Fibroblast of lung (primary cell): ENCODE data around the gene LRG1. TPM values are rescaled to one million over a fixed set of nuclear protein-coding genes. Genes with fewer than 3 reads are reported as not detected.

Experiments used
- DNase-seq, 2 donors: peaks; one replicate each; pipeline versions ENCODE4 v3.0.0 to v3.0.0-alpha.2; 2010; ENCODE audit warnings: low read depth in 2 of 2
- H2AFZ ChIP-seq: 2 replicates; pipeline ENCODE4 v1.5.1; 2012; ENCODE audit warnings: low read length, control low read depth, inconsistent platforms
- H3K27ac ChIP-seq: 2 replicates; pipeline ENCODE4 v1.5.1; 2011; ENCODE audit warnings: low read length, control low read depth; ENCODE audit not compliant: insufficient read depth
- H3K27me3 ChIP-seq: 2 replicates; pipeline ENCODE4 v1.5.1; 2011; ENCODE audit warnings: mild to moderate bottlenecking, low read length; ENCODE audit not compliant: control insufficient read depth, insufficient read depth
- H3K36me3 ChIP-seq: 2 replicates; pipeline ENCODE4 v1.5.1; 2011; ENCODE audit warnings: low read length; ENCODE audit not compliant: control insufficient read depth, insufficient read depth
- H3K4me1 ChIP-seq: 2 replicates; pipeline ENCODE4 v1.5.1; 2011; ENCODE audit warnings: low read length; ENCODE audit not compliant: control insufficient read depth, insufficient read depth; ENCODE audit errors: extremely low read depth
- H3K4me2 ChIP-seq: 2 replicates; pipeline ENCODE4 v1.5.1; 2011; ENCODE audit warnings: low read length, control low read depth; ENCODE audit not compliant: insufficient read depth; ENCODE audit errors: extremely low read depth
- H3K4me3 ChIP-seq, 4 experiments: fragments of 200-600 bp in 1 of 4; sonication (generic) in 1 of 4; replicated peaks in 1 of 4; 2 replicates each; pipeline ENCODE4 v1.5.1; 2011 to 2016; ENCODE audit warnings: low read length in 4 of 4, low read depth in 3 of 4, mild to moderate bottlenecking in 3 of 4, control low read depth in 2 of 4, inconsistent platforms in 1 of 4, mixed read lengths in 1 of 4; ENCODE audit not compliant: insufficient read depth in 1 of 4; ENCODE audit errors: control extremely low read depth in 1 of 4
- H3K79me2 ChIP-seq: 2 replicates; pipeline ENCODE4 v1.5.1; 2012; ENCODE audit warnings: mild to moderate bottlenecking, low read length, inconsistent platforms; ENCODE audit not compliant: control insufficient read depth, insufficient read depth
- H3K9ac ChIP-seq: 2 replicates; pipeline ENCODE4 v1.5.1; 2011; ENCODE audit warnings: mild to moderate bottlenecking, low read length, control low read depth; ENCODE audit not compliant: insufficient read depth
- H3K9me3 ChIP-seq: 2 replicates; pipeline ENCODE4 v1.5.1; 2012; ENCODE audit warnings: low read depth, low read length; ENCODE audit not compliant: control insufficient read depth, insufficient read depth
- H4K20me1 ChIP-seq: 2 replicates; pipeline ENCODE4 v1.5.1; 2011; ENCODE audit warnings: low read length; ENCODE audit not compliant: control insufficient read depth, insufficient read depth; ENCODE audit errors: extremely low read depth
- CTCF ChIP-seq, 2 donors: IDR thresholded peaks in 1 of 2; conservative IDR thresholded peaks in 1 of 2; 1 replicate in 1 of 2; 2 replicates in 1 of 2; pipeline ENCODE4 v1.5.1; 2011 to 2012; ENCODE audit warnings: low read length in 2 of 2, control low read depth in 1 of 2, inconsistent platforms in 1 of 2, low read depth in 1 of 2, mild to moderate bottlenecking in 1 of 2
- EZH2 ChIP-seq: IDR thresholded peaks from 2 replicates; pipeline ENCODE4 v1.5.1; 2012; ENCODE audit warnings: low read length, control low read depth, mild to moderate bottlenecking; ENCODE audit errors: missing control alignments
- polyA plus RNA-seq, 2 donors: library from polyadenylated mRNA; depleted of rRNA in 1 of 2; stranded (reverse) in 1 of 2; unstranded in 1 of 2; fragments of >200 nt; gene quantifications; 2 replicates each; pipeline ENCODE4 v1.2.1, GENCODE V29; 2011 to 2012; ENCODE audit warnings: missing spikeins in 1 of 2
- total RNA-seq: library from RNA; depleted of rRNA; stranded (reverse); fragments of >200 nt; gene quantifications from 2 replicates; pipeline ENCODE4 v1.2.1, GENCODE V29; 2014

Gene LRG1
- total and polyA plus RNA-seq, 2 donors (not counting 1 experiment from before 2014, with no cell fraction given) = 0.10 TPM; not detected in 1

DNA sequence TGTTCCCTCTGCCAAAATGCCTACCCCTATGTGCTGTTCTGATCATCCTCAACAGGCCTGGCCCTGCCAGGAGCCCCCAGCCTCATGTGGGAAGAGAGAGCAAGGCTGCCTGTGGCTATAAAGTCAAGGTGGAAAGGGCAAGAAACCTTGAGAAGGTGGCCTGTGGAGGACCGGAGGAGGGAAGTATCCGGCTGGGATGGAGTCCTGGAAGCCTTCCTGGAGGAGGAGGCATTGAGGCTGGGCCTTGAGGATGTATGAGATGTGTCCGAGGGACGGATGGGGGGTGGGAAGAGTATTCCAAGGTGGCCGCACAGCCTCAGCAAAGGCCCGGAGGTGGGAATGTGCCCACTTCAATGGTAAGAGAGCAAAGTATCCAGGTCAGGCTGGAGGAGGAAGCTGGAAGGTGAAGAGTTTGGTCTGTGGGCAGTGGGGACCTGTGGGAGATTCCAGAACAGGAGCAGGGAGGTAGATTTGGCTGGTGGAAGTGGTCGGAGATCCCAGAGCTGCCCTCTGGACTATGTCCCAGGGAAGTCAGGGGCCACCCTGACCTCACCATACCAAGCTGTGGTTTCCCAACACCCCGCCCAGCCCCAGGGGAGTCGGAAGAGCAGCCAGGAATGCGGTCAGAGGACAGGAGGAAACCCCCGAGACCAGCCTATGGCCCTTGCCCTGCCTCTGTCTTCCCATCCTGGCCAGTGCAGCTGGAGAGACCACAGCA, 18.5 kb downstream of the LRG1 start:
- H3K9me3 ChIP-seq = no peaks in the 10 kb centered on the region

DNA sequence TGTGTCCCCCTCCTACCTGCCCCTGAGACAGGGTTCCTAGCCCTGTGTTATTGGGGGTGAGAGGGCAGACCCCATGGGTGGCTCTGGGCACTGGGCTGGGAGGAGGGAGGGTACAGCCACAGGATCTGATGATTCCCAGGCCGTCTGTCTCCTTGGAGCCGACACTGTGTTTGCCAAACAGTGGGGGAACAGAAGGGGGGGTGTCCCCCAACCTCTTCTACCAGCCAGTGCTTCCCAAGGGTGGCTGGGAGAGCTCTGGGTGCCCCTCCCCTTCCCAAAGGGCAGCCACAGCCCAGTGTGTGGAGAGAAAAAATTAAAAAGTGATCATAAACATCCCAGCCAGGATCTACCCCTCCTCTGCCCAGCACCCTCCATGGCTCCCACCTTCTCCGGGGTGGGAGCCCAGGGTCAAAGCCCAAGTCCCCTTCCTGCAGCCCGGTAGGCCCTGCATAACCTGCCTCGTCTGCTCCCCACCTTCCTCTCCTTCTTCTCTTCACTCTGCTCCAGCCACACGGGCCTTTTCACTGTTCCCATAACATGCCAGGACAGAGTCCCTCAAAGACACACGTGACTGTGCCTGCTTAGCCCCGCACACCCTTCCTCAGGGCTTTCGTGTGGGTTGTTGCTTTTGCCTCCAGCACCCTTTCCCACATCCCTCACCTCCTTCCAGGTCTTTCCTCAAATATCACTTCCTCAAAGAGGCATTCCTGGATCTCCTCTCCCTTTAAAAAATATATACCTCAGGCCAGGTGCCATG, 20.1 kb downstream of the LRG1 start:
- no peak for TF ChIP-seq EZH2
- no peak for TF ChIP-seq CTCF (conservative IDR thresholded peaks at IDR 0.05 in 1 of 2, IDR thresholded peaks at IDR 0.05 in 1 of 2; ENCODE audit: low read depth in 1 of 2, low read length in 2 of 2)
- Histone ChIP-seq H2AFZ (no peak overlapping the region), H3K4me1 (no peaks in the 10 kb centered on the region), H3K79me2 (no peaks in the 10 kb centered on the region), H3K9me3 (no peaks in the 10 kb centered on the region), H3K4me2 (no peak overlapping the region), H3K27ac (no peak overlapping the region), H3K36me3 (no peaks in the 10 kb centered on the region), H3K27me3 (no peaks in the 10 kb centered on the region), H3K4me3 (no peak overlapping the region), H4K20me1 (no peaks in the 10 kb centered on the region), H3K9ac (no peak overlapping the region)
- DNase-seq = no peak

More for the DNA sequence above, 18.5 kb downstream of the LRG1 start:
- Histone ChIP-seq H4K20me1 (no peaks in the 10 kb centered on the region), H3K36me3 (no peaks in the 10 kb centered on the region), H3K4me2 (no peak overlapping the region), H3K4me3 (no peak overlapping the region), H3K27ac (no peak overlapping the region), H3K4me1 (no peaks in the 10 kb centered on the region), H2AFZ (no peak overlapping the region), H3K9ac (no peak overlapping the region), H3K79me2 (no peaks in the 10 kb centered on the region), H3K27me3 (no peaks in the 10 kb centered on the region)
- no peak for DNase-seq
- TF ChIP-seq EZH2 (no peak), CTCF (conservative IDR thresholded peaks at IDR 0.05 in 1 of 2, IDR thresholded peaks at IDR 0.05 in 1 of 2; ENCODE audit: low read depth in 1 of 2, low read length in 2 of 2) (no peak)

GRCh38 chr19:4519172-4519496, 20.7 kb downstream of the LRG1 start:
- H3K4me2 ChIP-seq = no peak overlapping the region
- no peaks in the 10 kb centered on the region for H4K20me1 ChIP-seq
- no peak overlapping the region for H3K4me3 ChIP-seq
- no peaks in the 10 kb centered on the region for H3K27me3 ChIP-seq
- H3K9me3 ChIP-seq = no peaks in the 10 kb centered on the region
- H3K36me3 ChIP-seq = no peaks in the 10 kb centered on the region
- no peaks in the 10 kb centered on the region for H3K79me2 ChIP-seq
- H3K4me1 ChIP-seq = no peaks in the 10 kb centered on the region
- H3K27ac ChIP-seq = no peak overlapping the region
- TF ChIP-seq CTCF (conservative IDR thresholded peaks at IDR 0.05 in 1 of 2, IDR thresholded peaks at IDR 0.05 in 1 of 2; ENCODE audit: low read depth in 1 of 2, low read length in 2 of 2) = no peak
- no peak overlapping the region for H3K9ac ChIP-seq
- no peak overlapping the region for H2AFZ ChIP-seq
- DNase-seq = no peak
